NCI-H345 (cell line): ENCODE results near the gene PSAT1.
A peak's percentile ranks its signal among the peaks of the same experiment; 100 is the strongest.
"Not testable (repeated sequence)": the region's sequence is repeated elsewhere in the genome, so short reads cannot be mapped to it uniquely, and the experiment has no call there.

Experiments used
- DNase-seq: peaks from one replicate; lab custom pipeline; 2025; lab: John Stamatoyannopoulos, UW

The PSAT1 gene

DNA sequence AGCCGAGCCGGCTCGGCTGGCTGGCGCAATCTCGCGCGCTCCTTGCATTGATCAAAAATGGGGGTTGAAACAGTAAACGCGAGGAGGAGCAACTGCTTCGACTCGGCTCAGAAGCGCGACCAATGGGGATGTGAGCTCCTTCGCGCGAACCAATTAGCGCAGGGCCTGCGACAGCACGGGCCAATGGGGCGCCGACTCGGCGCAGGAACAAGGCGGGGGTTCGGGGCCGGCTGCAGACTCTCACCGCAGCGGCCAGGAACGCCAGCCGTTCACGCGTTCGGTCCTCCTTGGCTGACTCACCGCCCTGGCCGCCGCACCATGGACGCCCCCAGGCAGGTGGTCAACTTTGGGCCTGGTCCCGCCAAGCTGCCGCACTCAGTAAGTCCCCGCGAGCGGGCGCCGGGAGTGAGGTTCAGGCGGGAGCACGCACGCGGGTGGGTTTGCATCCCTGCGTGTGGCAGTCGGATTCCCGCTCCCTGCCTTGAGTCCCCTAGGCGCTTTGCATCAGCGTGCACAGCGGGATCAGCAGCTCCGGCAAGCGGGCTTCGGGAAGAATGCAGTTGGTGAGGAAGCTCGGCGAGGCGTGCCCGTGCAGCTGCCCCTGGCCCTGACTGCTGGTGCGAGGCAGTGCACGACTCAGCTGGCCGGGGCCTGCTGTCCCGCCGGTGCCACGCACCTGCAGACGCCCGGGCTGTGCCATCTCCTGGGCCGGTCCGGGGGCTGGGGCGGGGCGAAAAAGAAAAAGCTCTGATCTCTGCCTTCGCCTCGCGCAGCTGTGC lies at the start of gene PSAT1:
Gene PSAT1 (plus strand): TSS at position 233 of the 779 bp plus-strand sequence. CDS start 86 bp downstream, at position 319.
- peak; percentile 97 for DNase-seq

DNA sequence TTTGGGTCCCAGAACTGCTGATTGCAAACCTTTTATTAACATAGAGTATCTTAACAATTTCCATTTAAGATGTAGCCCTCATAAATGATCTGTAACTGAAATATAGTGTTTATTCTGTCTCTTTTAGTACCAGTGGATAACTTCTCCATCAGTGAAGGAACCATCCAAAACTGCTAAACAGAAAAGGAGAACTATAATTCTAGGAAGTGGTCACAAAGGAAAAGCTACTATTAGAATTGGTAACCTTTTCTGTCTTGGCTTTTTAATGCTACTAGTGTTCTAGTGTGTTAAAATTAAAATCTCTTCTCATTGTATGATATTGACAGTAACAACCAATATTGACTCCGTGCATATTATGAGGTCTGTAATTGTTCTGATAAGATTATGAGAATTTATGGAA lies 48.3 kb upstream of the PSAT1 start:
- DNase-seq, result no peak

DNA sequence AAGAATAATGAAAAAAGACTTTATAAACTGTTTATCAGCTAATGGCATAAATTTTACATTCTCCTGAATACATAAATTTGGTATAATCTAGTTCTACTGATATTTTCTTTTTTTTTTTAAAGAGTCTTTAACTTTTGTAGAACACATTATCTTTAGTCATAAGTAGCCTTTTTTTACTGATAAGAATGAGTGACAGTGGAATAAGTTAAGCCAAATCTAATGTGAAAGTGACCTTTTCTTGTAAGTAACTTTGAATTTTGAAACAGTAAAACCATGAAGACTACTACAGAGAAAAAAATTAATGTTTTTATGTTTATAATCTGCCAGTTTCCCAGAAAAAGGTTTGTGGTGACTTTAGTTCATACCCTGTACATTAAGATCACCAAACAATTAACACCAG lies 47.4 kb upstream of the PSAT1 start:
- no peak for DNase-seq

DNA sequence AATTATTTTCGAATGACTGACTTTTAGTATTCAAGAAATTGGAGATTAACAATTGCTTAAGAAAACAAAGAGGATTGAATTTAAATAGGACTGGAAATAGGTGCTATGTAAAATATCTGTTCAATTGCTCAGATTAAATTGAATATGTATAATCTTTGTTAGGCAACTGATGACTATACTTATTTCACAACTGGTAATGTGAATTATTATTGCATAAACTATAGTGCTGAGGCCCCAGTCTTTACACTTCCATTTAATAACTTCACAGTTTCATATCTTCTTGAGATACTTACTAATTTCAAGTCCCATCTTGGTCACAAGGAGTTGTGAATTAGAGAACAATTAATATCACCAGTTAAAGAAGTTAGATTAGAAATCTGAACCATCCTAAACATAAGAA lies 44.3 kb upstream of the PSAT1 start:
- no peak for DNase-seq

DNA sequence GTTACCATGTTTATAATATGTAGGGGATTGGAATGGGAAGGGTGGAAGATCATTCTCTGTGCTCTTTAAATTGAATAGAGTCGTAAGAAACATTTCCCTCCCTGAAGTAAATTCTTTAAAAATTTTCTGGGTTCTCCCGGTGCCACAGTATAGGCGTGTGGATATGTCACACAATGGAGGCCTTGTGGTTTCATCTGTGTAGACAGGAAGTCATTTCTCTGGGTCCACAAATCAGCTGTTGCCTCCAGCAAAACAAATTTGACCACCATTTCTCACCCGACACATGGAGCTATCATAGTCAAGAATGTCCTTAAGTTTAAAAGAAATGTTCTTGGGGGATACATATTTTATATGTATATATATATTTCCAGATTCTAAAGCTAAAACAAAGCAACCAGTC lies 43.6 kb upstream of the PSAT1 start:
- no peak for DNase-seq

DNA sequence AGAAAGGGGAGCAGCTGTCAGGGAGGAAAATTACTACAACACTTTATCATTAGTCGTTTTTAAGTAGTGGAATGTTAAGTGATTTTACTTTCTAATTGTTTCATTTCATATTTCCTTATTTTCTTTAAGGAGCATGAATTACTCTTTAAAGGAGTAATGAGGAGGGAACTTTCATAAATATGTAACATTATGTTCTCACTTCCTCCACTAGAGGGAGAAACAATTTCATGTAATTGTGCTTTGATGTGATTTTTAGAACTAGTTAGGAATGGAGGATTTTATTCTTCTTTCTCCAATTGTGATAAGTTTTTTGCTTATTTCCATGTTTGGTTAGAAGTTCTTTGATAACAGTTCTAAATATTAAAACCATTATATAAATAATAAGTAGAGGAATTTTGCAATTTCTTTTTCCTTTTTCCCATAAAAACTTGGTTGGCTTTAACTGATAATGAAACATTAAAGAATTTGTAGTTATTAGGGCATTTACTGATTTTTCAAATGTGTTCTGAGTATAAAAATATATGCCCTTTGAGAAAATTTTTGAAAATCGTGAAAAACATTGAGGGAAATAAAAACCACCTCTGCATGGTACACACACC lies 35.4 kb upstream of the PSAT1 start:
- DNase-seq, result peak; percentile 11

DNA sequence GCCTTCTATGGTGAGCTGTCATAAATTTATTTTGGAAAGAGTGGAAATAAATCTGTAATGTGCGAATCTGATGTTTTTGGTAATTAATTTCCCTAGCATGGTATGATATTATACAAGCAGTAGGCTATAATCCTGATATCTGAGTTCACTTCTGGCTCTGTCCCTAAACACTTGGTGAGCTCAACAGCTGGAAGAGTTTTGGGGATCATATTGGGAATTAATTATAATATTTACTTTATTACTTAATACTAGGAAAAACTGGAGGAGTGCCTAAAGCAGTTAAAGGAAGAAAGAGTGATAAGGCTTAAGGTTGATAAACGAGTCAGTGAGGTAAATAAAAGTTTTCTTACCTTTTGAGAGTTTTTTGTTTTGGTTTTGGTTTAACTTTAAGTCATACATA lies 34.3 kb upstream of the PSAT1 start:
- no peak for DNase-seq

DNA sequence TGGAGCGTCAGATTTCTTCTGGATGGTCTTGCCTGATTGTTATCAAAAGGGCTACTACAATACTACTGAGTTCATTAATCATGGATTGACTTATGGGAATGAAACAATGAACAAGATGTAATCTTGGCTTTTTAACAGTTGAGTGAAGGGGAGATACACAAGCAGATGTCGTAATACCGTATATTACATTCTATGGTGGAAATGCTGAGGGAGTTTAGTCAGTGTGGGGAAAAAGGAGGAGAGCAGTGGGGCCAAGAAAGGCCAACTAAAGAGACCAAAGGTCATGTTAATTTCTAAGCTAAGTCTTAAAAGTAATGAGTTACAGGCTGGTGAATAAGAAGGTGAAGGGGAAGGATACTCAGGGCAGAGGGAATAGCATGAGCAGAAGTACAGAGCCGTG lies 29.0 kb upstream of the PSAT1 start:
- no peak for DNase-seq

DNA sequence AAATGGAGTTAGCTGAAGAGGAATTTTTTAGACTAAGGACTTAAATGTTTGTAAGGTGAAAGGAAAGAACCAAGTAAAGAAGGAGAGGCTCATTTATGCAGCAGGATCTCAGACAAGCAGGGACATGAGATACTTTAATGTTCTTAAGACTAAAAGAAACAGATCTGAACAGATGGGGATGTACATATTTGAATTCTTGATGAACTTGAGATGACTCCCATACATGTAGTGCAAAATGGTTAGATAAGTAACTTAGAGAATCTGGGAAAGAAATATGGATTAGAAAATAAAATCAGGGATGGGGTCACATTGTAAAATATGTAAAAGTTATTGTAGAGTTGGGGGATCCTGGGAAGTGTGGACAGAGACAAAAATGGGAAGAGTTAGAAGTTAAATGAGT lies 27.1 kb upstream of the PSAT1 start:
- DNase-seq, result no peak

DNA sequence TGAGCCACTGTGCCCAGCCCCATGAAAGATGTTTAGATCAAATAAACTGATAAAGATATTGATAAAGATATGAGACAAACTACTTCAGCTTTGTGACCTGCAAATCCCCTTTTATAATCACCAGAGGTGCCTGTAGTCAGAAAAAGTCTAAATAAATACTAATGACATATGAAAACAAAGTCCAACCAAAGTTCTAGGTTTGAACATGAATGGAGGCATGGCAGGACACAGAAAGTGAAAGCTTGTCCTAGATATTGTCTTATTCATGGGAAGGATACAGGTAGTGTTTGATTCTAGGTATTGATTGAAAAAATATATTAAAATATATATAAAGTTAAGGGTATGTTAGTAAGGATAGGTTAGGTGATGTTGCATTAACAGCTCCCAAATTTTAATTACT lies 24.6 kb upstream of the PSAT1 start:
- DNase-seq, result no peak

DNA sequence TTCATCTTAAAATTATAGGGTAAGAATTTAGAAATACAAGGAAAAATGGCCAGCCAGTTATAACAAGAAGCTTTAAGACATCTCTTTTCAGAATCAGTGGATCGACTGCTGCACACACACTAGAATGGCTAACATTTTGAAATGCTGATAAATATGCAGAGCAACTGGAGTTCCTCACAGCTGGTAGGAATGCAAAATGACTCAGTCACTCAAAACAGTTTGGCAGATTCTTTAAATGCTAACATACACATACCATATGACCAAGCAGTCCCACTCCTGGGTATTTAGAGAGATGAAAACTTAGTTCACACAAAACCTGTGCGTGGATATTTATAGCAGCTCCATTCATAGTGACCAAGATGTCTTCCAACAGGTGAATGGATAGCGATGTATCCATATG lies 23.2 kb upstream of the PSAT1 start:
- DNase-seq, result no peak

DNA sequence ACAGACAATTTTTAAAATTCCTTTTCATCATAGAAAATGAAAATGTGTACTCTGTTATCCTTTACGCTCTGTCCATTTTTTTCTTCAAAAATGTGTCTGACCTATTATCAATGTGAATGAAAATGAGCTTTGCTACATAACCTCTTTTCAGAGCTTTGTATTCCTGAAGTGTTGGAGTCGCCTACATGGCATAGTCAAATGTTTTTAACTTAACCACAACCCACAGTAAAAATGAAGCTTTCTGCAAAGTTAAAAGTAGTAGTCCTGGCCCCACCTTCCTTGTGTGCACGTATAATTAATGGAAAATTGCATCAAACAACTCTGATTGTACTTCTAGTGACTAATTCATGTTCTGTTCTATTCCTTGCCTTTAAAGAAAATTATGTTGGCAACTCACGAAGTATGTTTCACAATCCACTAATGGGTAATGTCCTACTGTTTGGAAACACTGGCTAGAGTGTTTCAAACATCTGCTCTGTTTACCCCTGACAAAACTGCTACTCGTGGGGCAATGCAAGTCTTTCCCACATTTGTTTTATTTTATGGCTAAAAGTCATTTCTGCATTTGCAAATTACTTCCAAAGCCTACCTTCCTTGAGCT lies 18.6 kb upstream of the PSAT1 start:
- no peak for DNase-seq

DNA sequence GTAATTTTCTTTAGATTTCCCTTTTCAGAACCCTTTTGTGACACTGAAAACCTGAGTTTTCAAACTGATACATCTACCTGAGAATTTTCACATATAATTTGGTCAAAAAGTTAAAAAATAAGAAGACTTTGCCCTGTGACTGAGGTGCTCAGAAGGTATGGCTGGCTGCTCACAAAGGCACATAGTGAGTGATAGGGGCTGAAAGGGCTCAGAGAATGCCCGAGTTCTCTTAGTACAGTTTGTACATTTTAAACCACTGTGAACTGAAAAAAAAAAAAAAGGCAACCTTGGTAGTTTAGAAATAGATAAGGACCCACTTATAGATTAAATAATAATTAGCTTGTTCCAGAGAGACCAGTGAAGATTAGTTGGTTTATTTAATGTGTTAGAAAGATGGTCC lies 18.1 kb upstream of the PSAT1 start:
- DNase-seq, result no peak

DNA sequence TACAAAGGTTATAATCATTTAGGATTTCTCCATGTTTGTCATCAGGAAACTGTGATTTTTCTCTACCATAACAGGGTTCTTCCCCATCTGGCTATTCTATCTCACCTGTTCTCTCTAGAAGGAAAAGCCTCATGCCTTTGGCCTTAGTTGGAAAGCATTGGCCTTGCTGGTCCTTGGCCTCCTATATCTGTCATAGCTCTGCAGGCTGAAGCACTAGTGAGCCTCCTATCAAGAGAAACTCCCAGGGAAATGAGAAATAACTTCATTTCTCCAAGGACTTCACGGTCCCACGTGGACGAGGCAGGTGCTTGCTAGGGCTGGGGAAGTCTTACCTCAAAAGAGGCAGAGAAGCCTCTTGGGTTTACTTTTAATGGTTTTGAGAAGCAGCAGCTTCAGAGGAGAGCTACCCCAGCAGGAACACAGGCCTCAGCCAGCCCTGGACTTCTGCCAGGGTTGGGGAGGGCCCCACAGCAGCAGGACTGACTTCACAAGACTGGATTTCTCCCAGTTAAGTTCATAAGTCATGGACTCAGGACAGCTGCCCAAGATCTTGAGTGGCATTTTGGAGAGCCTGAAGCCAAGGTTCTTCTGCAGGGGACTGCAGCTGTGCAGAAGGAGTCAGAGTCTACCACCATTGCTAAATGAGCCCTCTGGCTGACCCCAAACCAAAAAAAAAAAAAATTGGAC lies 15.8 kb upstream of the PSAT1 start:
- DNase-seq, result no peak

DNA sequence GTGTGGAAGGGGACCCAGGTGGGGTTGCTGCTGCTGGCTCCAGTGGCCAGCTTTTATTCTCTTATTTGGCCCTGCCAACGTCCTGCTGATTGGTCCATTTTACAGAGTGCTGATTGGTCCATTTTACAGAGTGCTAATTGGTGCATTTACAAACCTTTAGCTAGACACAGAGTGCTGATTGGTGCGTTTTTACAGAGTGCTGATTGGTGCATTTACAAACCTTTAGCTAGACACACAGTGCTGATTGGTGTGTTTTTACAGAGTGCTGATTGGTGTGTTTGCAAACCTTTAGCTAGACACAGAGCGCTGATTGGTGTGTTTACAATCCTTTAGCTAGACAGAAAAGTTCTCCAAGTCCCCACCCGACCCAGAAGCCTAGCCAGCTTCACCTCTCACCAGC lies 12.7 kb upstream of the PSAT1 start:
- not testable (repeated sequence) for DNase-seq

DNA sequence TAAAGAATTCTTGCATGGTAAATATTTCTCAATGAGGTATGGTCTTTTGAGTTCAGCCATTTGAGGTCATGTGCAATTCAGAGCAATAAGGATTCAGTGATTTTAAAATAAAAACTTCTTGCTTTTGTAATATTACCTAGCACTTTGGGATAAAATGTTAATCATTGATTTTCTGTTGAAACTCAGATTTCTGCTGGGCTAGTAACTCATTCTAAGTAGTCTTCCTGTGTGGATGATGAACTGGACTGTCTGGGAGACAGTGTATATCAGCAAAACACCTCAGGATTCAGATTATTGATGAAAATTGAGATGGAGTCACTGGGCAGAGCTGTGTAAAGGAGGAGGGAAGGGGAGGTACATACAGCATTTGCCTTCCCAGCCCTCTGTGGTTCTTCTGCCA lies 10.8 kb upstream of the PSAT1 start:
- no peak for DNase-seq

DNA sequence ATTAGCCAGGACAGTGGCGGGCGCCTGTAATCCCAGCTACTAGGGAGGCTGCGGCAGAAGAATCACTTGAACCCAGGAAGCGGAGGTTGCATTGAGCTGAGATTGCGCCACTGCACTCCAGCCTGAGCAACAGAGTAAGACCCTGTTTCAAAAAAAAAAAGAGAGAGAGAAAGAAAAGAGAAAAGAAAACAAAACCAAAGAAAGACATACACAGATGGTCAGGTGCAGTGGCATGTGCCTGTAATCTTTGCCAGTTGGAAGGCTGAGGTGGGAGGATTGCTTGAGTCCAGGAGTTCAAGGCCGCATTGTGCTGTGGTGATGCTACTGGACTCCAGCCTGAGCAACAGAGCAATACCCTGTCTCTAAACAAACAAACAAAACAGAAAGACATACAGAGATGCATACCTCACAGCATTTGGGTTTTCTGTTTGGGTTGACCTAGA lies 10.0 kb upstream of the PSAT1 start:
- DNase-seq, result no peak

DNA sequence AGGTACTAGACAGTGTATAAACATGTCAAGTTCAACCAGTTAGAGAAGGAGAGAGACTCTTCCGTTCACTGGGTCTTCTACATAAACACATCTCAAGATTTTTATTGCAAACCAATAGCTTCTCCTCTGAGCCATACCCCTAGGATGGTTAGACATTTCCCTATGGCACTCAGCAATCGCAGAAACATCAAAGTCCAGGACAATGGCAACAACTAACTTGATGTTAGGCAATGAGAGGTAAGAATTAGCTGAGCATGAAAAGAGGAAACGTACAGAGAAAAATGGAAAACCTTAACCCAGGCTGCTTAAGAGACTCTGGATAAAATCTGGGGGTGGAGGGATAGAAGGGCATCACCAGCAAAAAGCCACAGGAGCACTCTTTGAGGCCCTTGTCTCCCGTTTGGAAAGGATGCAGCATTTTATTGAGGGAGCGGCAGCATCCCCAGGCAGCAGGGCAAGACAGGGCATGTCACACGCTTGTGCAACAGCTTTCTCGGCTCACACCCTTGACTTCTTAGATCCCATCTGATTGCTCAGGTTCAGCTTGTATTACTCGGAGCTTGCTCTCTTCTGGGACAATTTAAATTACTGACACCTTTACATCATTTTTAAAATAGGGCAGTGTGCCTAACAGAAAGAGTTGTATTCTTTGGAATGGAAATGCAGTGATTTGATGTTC lies 8.6 kb upstream of the PSAT1 start:
- DNase-seq, result peak; percentile 70

DNA sequence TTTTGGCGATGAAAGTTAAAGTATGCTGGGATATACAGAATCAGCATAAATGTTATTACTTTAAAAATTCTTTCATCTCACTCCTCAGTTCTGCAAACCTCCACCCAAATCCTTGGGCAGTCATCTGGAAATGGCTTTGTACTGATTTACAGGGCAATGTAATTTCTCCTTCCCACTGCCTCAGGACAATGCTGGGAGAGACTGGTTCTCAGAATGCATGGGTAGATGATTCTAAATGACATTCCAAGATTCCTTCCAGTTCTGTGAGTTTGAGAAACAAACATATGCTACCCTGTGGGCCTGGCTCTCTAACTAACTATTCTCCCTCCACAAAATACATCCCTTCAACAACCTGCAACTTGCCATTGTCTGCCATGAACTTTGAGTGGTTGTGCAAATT lies 7.5 kb upstream of the PSAT1 start:
- no peak for DNase-seq

DNA sequence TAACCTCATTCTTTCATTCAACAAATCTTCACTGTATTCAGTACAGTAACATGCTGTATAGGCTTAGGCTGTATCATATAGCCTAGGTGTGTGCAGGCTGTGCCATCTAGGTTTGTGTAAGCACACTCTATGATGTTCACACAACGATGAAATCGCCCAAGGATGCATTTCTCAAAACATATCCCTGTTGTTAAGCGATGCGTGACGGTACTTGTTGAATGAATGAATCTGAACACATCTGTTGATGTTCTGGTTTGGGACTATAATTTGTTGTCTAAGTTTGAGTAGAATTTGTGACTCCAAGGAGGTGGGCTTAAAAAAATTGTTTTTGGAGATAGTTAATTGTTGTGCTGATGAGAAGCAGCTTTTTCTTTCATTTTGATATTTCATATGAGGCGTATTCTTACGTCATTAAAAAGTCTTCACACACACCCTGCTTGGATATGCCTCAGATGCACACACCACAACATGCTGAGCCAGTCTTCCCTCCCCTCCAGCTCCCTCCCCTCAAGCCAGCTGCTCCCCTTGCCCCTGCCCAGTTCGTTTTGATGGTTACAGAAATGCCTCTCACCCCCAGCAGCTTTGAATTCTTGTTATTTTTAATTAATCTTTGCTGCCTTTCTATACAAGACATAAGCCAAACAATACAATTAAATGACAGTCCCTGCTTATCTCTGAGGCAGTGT lies 5.5 kb upstream of the PSAT1 start:
- peak; percentile 23 for DNase-seq

DNA sequence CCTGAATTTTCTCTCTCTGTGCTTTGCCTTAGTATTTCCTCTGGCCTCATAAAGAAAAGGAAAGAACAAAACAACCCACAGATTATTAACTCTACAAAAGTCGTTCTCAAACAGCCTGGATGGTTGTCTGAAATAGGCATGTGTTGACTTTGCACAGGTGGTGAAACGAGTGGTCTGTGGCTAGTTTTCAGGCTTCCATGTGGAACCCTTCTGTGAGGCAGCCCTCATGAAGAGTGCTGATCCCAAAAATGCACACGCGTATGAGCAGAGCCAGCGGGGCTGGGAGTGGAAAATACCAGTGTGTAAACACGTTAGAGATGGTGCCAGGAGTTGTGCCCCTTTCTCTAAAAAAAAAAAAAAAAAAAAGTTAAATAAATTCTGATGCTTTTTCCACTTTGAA lies 4.9 kb upstream of the PSAT1 start:
- peak; percentile 41 for DNase-seq
